HepG2 (cell line): ENCODE data around the gene GSS. TPM values are rescaled to one million over a fixed set of nuclear protein-coding genes. Genes with fewer than 3 reads are reported as not detected.
A peak's percentile ranks its signal among the peaks of the same experiment; 100 is the strongest.

Experiments used
- ARNT2 ChIP-seq: sonication (generic); formaldehyde crosslinking; IDR thresholded peaks from 2 replicates; pipeline ENCODE4 v1.8.0; 2022; ENCODE audit warnings: mild to moderate bottlenecking, low read depth, missing genetic modification reagents, moderate library complexity
- IRX3 ChIP-seq: sonication (generic); formaldehyde crosslinking; IDR thresholded peaks from 2 replicates; pipeline ENCODE4 v1.8.1; 2023; ENCODE audit warnings: mild to moderate bottlenecking, low read depth, missing genetic modification reagents, borderline replicate concordance
- JARID2 ChIP-seq: sonication (generic); formaldehyde crosslinking; IDR thresholded peaks from 2 replicates; pipeline ENCODE4 v1.8.1; 2023; ENCODE audit warnings: missing genetic modification reagents, inconsistent platforms; ENCODE audit not compliant: insufficient replicate concordance
- PCBP1 ChIP-seq: fragments of 200-400 bp; formaldehyde crosslinking; IDR thresholded peaks from 2 replicates; pipeline ENCODE4 v1.6.1; 2017; ENCODE audit warnings: mild to moderate bottlenecking, low read depth, low read length, borderline replicate concordance
- RBAK ChIP-seq: sonication (generic); formaldehyde crosslinking; IDR thresholded peaks from 2 replicates; pipeline ENCODE4 v1.5.1; 2020; ENCODE audit warnings: mild to moderate bottlenecking, missing genetic modification reagents
- SAP130 ChIP-seq: IDR thresholded peaks from 2 replicates; pipeline ENCODE4 v1.6.1; 2016; ENCODE audit warnings: low read depth
- SIX4 ChIP-seq: sonication (generic); formaldehyde crosslinking; IDR thresholded peaks from 2 replicates; pipeline ENCODE4 v1.4.0; 2020; ENCODE audit warnings: missing genetic modification reagents
- SP4 ChIP-seq: sonication (generic); formaldehyde crosslinking; IDR thresholded peaks from 2 replicates; pipeline ENCODE4 v1.8.1; 2023; ENCODE audit warnings: mild to moderate bottlenecking, missing genetic modification reagents
- ZIK1 ChIP-seq: sonication (generic); formaldehyde crosslinking; IDR thresholded peaks from 2 replicates; pipeline ENCODE4 v1.5.0; 2020; ENCODE audit warnings: mild to moderate bottlenecking, low read depth, missing genetic modification reagents, borderline replicate concordance
- ZNF510 ChIP-seq: sonication (generic); formaldehyde crosslinking; IDR thresholded peaks from 2 replicates; pipeline ENCODE4 v1.4.0; 2020; ENCODE audit warnings: low read depth, mild to moderate bottlenecking, missing genetic modification reagents
- ZNF792 ChIP-seq: IDR thresholded peaks from 2 replicates; pipeline ENCODE4 v1.6.1; 2016
- ZSCAN25 ChIP-seq: sonication (generic); formaldehyde crosslinking; IDR thresholded peaks from 2 replicates; pipeline ENCODE4 v1.8.0; 2022; ENCODE audit warnings: mild to moderate bottlenecking, missing genetic modification reagents
- polyA plus RNA-seq, 8 experiments: library from polyadenylated mRNA; depleted of rRNA in 3 of 8; stranded (reverse) in 7 of 8; unstranded in 1 of 8; fragments of >200 nt; fragmentation: Illumina TruSeq in 4 of 8; extraction: Trizol in 4 of 8; gene quantifications; 2 replicates each; pipeline versions ENCODE4 v1.2.1 to v1.2.3, GENCODE V29; 2011 to 2016; ENCODE audit warnings: low read depth in 4 of 8, missing spikeins in 1 of 8, mixed read lengths in 1 of 8; ENCODE audit not compliant: insufficient read depth in 1 of 8
- total RNA-seq, 5 experiments: library from RNA; depleted of rRNA; stranded (reverse); fragments of >200 nt; fragmentation: Illumina TruSeq; extraction: Trizol; gene quantifications; 2 replicates each; pipeline ENCODE4 v1.2.3, GENCODE V29; 2016; ENCODE audit warnings: low read depth in 1 of 5
- TF ChIP-seq, protein P1 (sequence below): sonication (generic); formaldehyde crosslinking; IDR thresholded peaks from 2 replicates; pipeline ENCODE4 v1.9.0; 2022; ENCODE audit warnings: low read depth, missing genetic modification reagents
- TF ChIP-seq, protein P2 (sequence below): sonication (generic); formaldehyde crosslinking; IDR thresholded peaks from 2 replicates; pipeline ENCODE4 v1.5.1; 2020; ENCODE audit warnings: missing genetic modification reagents, mild to moderate bottlenecking, borderline replicate concordance
- TF ChIP-seq, protein P3 (sequence below): sonication (generic); formaldehyde crosslinking; conservative IDR thresholded peaks from 2 replicates; pipeline ENCODE4 v1.4.0; 2020; ENCODE audit warnings: missing genetic modification reagents
- TF ChIP-seq, protein P4 (sequence below): sonication (generic); formaldehyde crosslinking; IDR thresholded peaks from 2 replicates; pipeline ENCODE4 v1.4.0; 2020; ENCODE audit warnings: missing genetic modification reagents, borderline replicate concordance

GSS gene
- total and polyA plus RNA-seq, 2 of the 13 experiments (the other 11 are each of a cell fraction or from before 2014, with no cell fraction given), result 80.1 to 102 TPM

DNA sequence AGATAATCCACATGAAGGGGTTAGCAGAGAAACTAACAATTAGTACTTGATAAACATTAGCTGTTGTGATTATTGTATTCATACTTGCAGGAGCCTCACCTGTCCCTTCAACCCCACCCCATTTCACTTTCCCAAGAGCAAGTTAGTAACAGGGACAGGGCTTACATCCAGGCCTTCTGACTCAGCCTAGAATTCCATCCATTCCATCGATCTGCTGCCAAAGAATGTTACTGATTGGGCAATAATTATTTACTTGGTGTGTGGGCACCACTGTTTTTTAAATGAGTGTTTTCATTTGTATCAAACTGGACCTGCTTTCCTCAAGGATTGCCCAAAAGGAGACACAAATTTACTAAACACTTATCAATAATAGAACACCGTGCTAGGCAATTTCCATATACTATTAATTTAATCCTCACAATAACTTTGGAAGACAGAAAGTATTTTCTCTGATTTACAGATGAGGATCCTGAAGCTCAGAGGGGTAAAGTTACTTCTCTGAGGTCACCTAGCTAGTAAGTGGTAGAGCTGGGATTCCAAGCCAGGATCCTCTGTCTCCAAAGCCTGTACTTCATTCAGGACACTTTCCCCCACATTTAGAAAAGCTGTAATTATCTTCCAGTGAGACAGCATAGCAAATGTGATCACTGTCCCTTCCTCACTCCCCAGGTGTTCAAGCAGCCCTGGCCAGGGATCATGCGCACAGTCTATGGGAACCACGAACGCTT, 32.8 kb downstream of the GSS start (continued):
- TF ChIP-seq, protein P1, sequence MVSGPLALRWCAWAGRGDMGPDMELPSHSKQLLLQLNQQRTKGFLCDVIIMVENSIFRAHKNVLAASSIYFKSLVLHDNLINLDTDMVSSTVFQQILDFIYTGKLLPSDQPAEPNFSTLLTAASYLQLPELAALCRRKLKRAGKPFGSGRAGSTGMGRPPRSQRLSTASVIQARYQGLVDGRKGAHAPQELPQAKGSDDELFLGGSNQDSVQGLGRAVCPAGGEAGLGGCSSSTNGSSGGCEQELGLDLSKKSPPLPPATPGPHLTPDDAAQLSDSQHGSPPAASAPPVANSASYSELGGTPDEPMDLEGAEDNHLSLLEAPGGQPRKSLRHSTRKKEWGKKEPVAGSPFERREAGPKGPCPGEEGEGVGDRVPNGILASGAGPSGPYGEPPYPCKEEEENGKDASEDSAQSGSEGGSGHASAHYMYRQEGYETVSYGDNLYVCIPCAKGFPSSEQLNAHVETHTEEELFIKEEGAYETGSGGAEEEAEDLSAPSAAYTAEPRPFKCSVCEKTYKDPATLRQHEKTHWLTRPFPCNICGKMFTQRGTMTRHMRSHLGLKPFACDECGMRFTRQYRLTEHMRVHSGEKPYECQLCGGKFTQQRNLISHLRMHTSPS, result no peak
- TF ChIP-seq JARID2 (CRISPR knock-in tag) (no peak), ZSCAN25 (no peak), RBAK (CRISPR knock-in tag) (no peak), SP4 (no peak), ZNF792 (CRISPR knock-in tag) (no peak), SIX4 (CRISPR knock-in tag) (no peak), ZNF510 (CRISPR knock-in tag) (no peak), IRX3 (no peak), ZIK1 (CRISPR knock-in tag) (no peak), SAP130 (peak; percentile 34; the same call in 1 of the 2 replicates), PCBP1 (no peak), ARNT2 (no peak)
- TF ChIP-seq, protein P2, sequence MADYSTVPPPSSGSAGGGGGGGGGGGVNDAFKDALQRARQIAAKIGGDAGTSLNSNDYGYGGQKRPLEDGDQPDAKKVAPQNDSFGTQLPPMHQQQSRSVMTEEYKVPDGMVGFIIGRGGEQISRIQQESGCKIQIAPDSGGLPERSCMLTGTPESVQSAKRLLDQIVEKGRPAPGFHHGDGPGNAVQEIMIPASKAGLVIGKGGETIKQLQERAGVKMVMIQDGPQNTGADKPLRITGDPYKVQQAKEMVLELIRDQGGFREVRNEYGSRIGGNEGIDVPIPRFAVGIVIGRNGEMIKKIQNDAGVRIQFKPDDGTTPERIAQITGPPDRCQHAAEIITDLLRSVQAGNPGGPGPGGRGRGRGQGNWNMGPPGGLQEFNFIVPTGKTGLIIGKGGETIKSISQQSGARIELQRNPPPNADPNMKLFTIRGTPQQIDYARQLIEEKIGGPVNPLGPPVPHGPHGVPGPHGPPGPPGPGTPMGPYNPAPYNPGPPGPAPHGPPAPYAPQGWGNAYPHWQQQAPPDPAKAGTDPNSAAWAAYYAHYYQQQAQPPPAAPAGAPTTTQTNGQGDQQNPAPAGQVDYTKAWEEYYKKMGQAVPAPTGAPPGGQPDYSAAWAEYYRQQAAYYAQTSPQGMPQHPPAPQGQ (CRISPR knock-in tag), result no peak
- TF ChIP-seq, protein P3, sequence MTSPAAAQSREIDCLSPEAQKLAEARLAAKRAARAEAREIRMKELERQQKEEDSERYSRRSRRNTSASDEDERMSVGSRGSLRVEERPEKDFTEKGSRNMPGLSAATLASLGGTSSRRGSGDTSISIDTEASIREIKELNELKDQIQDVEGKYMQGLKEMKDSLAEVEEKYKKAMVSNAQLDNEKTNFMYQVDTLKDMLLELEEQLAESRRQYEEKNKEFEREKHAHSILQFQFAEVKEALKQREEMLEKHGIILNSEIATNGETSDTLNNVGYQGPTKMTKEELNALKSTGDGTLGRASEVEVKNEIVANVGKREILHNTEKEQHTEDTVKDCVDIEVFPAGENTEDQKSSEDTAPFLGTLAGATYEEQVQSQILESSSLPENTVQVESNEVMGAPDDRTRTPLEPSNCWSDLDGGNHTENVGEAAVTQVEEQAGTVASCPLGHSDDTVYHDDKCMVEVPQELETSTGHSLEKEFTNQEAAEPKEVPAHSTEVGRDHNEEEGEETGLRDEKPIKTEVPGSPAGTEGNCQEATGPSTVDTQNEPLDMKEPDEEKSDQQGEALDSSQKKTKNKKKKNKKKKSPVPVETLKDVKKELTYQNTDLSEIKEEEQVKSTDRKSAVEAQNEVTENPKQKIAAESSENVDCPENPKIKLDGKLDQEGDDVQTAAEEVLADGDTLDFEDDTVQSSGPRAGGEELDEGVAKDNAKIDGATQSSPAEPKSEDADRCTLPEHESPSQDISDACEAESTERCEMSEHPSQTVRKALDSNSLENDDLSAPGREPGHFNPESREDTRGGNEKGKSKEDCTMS (CRISPR knock-in tag), result no peak
- TF ChIP-seq, protein P4, sequence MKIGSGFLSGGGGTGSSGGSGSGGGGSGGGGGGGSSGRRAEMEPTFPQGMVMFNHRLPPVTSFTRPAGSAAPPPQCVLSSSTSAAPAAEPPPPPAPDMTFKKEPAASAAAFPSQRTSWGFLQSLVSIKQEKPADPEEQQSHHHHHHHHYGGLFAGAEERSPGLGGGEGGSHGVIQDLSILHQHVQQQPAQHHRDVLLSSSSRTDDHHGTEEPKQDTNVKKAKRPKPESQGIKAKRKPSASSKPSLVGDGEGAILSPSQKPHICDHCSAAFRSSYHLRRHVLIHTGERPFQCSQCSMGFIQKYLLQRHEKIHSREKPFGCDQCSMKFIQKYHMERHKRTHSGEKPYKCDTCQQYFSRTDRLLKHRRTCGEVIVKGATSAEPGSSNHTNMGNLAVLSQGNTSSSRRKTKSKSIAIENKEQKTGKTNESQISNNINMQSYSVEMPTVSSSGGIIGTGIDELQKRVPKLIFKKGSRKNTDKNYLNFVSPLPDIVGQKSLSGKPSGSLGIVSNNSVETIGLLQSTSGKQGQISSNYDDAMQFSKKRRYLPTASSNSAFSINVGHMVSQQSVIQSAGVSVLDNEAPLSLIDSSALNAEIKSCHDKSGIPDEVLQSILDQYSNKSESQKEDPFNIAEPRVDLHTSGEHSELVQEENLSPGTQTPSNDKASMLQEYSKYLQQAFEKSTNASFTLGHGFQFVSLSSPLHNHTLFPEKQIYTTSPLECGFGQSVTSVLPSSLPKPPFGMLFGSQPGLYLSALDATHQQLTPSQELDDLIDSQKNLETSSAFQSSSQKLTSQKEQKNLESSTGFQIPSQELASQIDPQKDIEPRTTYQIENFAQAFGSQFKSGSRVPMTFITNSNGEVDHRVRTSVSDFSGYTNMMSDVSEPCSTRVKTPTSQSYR, result no peak
